ENCODE measurements around the gene AHSA1.

DNA sequence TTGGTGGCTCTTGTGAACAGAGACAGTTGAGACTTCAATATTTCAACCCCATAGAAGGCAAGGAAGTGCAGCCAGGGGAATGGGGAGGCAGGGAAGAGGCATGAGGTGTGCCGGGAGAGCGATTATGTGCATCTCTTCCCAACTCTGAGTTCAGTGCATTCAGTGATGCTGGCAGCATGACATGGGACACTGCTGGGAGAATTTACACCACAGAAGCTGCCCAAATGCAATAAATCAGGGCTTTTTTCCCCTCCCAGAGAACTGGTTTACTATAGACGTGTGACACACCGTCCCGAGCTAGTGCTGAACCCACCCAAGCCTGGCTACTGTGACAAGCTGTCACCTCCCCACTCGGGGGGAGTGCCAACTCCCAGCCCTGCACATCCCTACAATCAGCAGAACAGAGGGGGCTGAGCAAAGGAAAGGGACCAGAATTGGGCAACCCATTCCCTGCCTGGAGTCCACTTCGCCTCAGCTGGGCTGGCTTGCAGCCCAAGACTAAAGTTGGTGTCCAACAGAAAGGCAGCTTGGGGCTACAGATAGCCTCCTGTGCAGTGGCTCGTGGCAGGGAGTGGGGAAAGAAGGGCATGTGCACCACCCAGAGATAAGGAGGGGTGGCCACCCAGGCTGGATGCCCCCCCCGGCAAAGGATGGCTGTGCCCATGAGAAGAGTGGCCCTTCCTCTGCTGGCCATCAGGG, 16.7 kb downstream of the AHSA1 start:
- TF ChIP-seq, protein P1, sequence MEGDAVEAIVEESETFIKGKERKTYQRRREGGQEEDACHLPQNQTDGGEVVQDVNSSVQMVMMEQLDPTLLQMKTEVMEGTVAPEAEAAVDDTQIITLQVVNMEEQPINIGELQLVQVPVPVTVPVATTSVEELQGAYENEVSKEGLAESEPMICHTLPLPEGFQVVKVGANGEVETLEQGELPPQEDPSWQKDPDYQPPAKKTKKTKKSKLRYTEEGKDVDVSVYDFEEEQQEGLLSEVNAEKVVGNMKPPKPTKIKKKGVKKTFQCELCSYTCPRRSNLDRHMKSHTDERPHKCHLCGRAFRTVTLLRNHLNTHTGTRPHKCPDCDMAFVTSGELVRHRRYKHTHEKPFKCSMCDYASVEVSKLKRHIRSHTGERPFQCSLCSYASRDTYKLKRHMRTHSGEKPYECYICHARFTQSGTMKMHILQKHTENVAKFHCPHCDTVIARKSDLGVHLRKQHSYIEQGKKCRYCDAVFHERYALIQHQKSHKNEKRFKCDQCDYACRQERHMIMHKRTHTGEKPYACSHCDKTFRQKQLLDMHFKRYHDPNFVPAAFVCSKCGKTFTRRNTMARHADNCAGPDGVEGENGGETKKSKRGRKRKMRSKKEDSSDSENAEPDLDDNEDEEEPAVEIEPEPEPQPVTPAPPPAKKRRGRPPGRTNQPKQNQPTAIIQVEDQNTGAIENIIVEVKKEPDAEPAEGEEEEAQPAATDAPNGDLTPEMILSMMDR (IDR thresholded peaks at IDR 0.05): no peak
- no peak for TF ChIP-seq POLR2A (IDR thresholded peaks at IDR 0.05)

All from lower leg skin (tissue), 3 donors.